Fibroblast of mammary gland (primary cell): ENCODE measurements around the gene PVALEF.

Experiments used
- DNase-seq: peaks from one replicate; pipeline ENCODE4 v3.0.0-alpha.2; 2010; ENCODE audit warnings: low read depth
- H3K4me3 ChIP-seq: 2 replicates; pipeline ENCODE4 v1.5.1; 2011; ENCODE audit warnings: low read depth, mild to moderate bottlenecking, low read length, moderate library complexity; ENCODE audit not compliant: control insufficient read depth
- CTCF ChIP-seq: conservative IDR thresholded peaks from 2 replicates; pipeline ENCODE4 v1.5.1; 2011; ENCODE audit warnings: low read depth, low read length, inconsistent platforms; ENCODE audit not compliant: control insufficient read depth, insufficient read depth

The PVALEF gene

GRCh38 chr17:81147701-81148100 lies 17.6 kb upstream of the PVALEF start:
- no peak overlapping the region for H3K4me3 ChIP-seq
- TF ChIP-seq CTCF, result no peak
- no peak for DNase-seq

- DNase-seq, result no peak
- no peak overlapping the region for H3K4me3 ChIP-seq
- TF ChIP-seq CTCF, result no peak
These were observed 16.7 kb upstream of the PVALEF start for GRCh38 chr17:81148571-81148970.

- DNase-seq, result no peak
- TF ChIP-seq CTCF, result no peak
These were observed 16.2 kb upstream of the PVALEF start for GRCh38 chr17:81148986-81149533.

GRCh38 chr17:81150377-81151077 lies 14.8 kb upstream of the PVALEF start:
- no peak overlapping the region for H3K4me3 ChIP-seq
- DNase-seq, result no peak
- TF ChIP-seq CTCF, result no peak

More at GRCh38 chr17:81148986-81149533, 16.2 kb upstream of the PVALEF start:
- no peak overlapping the region for H3K4me3 ChIP-seq

GRCh38 chr17:81151278-81151677 lies 14.0 kb upstream of the PVALEF start:
- H3K4me3 ChIP-seq, result no peak overlapping the region
- no peak for DNase-seq
- no peak for TF ChIP-seq CTCF

- no peak overlapping the region for H3K4me3 ChIP-seq
- no peak for DNase-seq
- TF ChIP-seq CTCF, result no peak
These were observed 12.9 kb upstream of the PVALEF start for GRCh38 chr17:81152288-81152828.
